Epithelial cell of proximal tubule (primary cell): ENCODE results near the gene GMEB2. TPM values are rescaled to one million over a fixed set of nuclear protein-coding genes. Genes with fewer than 3 reads are reported as not detected.

Experiments
- DNase-seq: peaks from one replicate; pipeline ENCODE4 v3.0.0-alpha.2; 2011; ENCODE audit warnings: low read depth
- H3K4me3 ChIP-seq: 2 replicates; pipeline ENCODE4 v1.5.1; 2011; ENCODE audit warnings: low read depth, mild to moderate bottlenecking, low read length
- total RNA-seq: library from RNA; depleted of rRNA; stranded (reverse); fragments of >200 nt; gene quantifications from 2 replicates; pipeline ENCODE4 v1.2.3, GENCODE V29; 2015
- TF ChIP-seq, protein P1 (sequence below): conservative IDR thresholded peaks from 2 replicates; pipeline ENCODE4 v1.5.1; 2012; ENCODE audit warnings: low read depth, mild to moderate bottlenecking, low read length

The GMEB2 gene
- total RNA-seq, 1 donor from 2014 or later: 10.5 TPM

DNA sequence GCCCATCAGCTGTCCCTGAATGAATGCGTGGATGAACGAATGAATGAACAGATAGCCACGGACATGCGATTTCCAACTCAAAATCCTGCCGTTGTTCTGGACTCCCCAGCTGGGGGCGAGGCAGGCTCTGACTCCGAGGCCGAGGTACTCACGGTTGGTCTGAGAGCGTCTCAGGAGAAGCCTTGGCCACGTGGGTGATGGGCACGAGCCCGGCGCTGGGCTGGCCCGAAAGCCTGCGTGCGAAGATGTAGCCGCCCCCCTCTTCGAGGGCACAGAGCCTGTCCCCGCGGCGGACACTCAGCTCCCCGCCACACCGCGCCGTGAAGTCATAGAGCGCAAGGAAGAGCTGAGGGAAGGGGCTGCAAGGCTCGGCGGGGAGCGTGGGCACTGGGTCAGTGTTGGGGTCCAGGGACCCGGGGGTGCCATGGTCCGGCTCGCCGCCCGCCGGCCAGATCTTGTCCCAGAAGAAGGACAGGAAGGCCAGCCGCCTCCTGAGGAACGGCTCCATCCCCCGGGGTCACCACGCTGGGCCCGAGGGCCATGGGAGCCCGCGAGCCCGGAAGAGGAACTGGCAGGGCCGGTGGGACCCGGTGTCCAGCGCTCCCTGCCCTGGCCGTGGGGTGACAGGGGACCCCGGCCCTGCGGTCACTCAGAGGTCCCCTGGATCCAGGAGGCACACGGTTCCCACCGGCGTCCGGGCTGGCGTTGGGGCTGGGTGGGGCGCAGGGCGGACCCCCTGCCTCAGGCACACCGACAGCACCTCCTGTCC, 79.8 kb downstream of the GMEB2 start:
- DNase-seq: no peak

DNA sequence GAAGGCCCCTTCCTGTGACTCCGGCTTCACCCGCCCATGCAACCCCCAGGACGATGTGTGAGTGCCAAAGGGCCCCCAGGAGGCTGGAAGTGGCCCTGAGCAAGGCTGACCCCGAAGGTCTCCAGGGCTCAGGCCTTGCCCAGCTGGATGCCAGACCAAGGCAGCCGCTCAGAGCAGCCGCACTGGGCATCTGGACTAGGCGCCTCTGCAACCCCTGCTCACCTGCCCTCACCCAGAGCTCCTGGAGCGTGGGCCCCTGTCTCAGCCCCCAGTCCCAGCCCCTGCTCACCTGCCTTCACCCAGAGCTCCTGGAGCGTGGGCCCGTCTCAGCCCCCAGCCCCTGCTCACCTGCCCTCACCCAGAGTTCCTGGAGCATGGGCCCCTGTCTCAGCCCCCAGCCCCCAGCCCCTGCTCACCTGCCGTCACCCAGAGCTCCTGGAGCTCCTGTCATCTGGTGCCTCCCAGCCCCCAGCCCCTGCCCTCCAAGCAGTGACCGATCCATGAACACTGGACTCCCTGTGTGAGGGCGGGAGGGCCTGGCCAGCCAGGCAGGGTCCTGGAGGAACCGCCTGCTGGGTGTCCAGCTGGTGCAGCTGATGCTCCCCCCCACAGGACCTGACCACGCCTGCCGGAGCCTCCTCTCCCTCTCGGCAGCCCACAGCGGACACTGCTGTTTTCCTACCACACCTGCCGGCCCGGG, 80.5 kb downstream of the GMEB2 start:
- TF ChIP-seq, protein P1, sequence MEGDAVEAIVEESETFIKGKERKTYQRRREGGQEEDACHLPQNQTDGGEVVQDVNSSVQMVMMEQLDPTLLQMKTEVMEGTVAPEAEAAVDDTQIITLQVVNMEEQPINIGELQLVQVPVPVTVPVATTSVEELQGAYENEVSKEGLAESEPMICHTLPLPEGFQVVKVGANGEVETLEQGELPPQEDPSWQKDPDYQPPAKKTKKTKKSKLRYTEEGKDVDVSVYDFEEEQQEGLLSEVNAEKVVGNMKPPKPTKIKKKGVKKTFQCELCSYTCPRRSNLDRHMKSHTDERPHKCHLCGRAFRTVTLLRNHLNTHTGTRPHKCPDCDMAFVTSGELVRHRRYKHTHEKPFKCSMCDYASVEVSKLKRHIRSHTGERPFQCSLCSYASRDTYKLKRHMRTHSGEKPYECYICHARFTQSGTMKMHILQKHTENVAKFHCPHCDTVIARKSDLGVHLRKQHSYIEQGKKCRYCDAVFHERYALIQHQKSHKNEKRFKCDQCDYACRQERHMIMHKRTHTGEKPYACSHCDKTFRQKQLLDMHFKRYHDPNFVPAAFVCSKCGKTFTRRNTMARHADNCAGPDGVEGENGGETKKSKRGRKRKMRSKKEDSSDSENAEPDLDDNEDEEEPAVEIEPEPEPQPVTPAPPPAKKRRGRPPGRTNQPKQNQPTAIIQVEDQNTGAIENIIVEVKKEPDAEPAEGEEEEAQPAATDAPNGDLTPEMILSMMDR: no peak
- DNase-seq: no peak
- no peak overlapping the region for H3K4me3 ChIP-seq

More for the DNA sequence above, 79.8 kb downstream of the GMEB2 start:
- no peak overlapping the region for H3K4me3 ChIP-seq
- TF ChIP-seq, protein P1: no peak

DNA sequence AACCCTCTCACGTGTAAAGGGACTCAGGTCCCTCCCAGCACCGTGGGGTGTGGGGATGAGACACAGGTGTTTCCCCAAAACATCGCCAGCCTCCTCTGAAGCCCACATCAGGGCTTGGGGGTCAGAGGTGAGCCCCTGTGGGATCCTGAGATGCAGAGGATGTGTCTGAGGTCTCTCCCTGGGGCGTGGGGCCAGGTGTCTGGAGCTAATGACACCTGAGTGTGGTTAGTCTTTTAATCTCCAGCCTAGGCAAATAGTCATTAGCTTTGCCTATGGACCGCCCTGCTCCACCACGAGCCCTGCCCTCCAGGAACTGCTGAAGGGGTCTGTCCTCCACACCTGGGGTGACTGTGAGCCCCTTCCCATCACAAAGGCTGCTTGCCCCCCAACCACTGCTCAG, 81.1 kb downstream of the GMEB2 start:
- no peak for DNase-seq
- TF ChIP-seq, protein P1: no peak
- H3K4me3 ChIP-seq: no peak overlapping the region

DNA sequence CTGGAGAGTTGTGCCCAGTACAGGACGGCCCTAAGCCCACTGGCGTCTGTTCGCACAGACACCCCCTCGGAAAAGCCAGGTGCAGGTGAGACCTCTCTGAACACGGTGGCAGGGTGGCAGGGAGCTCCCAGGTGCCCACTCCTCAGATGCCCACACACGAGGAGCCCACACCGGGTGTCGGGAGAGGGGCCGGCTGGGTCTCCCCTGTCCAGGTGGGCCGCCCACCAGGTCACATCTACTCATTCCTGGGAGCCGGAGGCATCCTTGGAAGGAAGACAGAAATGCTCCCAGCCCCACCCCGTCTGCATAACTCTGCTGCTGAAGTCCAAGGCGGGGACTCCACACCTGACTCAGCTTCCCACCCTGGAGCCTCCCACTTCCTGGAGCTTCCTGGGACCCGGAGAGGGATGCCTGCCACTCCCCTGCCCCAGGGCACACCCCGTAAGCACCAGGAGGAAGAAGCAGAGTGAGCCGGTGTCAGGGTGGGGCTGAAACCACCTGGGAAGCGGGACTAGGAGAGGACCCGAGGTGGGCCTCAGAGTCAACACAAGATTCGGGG, 81.9 kb downstream of the GMEB2 start:
- TF ChIP-seq, protein P1: no peak
- H3K4me3 ChIP-seq: no peak overlapping the region
- DNase-seq: no peak

DNA sequence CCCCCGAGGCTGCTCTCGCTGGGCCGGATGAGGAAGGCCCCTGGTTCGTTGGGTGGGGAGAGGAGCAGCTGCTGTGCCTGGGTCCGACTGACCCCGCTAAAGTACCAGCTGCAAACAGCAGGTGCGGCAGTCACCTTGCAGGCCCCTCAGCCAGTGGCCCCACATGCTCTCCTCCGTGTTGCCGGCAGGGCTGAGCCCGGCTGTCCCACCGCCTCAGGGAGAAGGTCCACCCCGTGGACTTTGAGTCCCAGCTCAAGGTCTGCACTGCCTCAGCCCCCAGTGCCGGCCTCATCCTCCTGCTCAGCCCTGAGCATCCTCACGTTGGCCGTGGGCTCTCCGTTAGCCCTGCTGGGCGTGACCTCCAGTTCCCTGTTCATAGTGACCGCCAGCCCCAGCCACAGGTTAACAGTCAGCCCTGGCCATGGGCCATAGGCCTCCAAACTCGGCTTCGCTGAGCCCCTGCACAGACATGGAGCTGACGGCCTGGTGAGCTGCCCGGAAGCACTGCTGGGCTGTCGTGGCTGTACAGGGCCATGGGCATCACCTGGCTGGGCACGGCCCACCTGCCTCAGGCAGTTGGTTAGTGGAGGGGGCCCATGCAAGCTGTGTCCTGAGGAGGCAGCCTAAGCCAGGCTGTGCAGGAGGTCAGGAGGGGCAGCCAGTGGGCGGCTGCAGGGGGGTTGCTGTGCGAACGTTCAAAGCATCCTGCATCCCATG, 82.5 kb downstream of the GMEB2 start:
- DNase-seq: no peak
- no peak overlapping the region for H3K4me3 ChIP-seq
- TF ChIP-seq, protein P1: no peak

DNA sequence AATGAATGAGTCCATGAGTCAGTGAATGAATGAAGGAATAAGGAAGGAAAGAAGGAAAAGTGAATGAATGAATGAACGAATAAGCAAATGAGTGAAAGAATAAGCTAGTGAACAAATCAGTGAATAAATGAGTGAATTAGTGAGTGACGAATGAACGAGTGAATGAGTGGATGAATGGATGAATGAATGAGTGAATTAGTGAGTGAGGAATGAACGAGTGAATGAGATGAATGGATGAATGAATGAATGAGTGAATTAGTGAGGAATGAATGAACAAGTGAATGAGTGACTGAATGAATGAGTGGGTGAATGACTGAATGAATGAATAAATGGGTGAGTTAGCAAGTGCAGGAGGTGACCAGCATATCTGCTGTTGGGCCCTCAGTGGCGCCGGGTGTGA, 83.2 kb downstream of the GMEB2 start:
- DNase-seq: no peak
- TF ChIP-seq, protein P1: no peak

More for the DNA sequence above, 83.2 kb downstream of the GMEB2 start:
- H3K4me3 ChIP-seq: no peak overlapping the region
